ENCODE data around the gene HTR2A.

GRCh38 chr13:46901721-46902120, 4.9 kb upstream of the HTR2A start:
- TF ChIP-seq CTCF (conservative IDR thresholded peaks at IDR 0.05) (no peak), ZFX (IDR thresholded peaks at IDR 0.05) (no peak)
